HG02870 (cell line): ENCODE results near the gene NRG2.

Experiments used
- ATAC-seq: cut with Tn5 transposase; IDR thresholded peaks from one replicate; pipeline ENCODE4 v1.9.1; 2021; ENCODE audit warnings: mild to moderate bottlenecking, moderate library complexity; ENCODE audit not compliant: unreplicated experiment

The NRG2 gene

GRCh38 chr5:140013536-140013935, 29.6 kb downstream of the NRG2 start:
- ATAC-seq: no peak

DNA sequence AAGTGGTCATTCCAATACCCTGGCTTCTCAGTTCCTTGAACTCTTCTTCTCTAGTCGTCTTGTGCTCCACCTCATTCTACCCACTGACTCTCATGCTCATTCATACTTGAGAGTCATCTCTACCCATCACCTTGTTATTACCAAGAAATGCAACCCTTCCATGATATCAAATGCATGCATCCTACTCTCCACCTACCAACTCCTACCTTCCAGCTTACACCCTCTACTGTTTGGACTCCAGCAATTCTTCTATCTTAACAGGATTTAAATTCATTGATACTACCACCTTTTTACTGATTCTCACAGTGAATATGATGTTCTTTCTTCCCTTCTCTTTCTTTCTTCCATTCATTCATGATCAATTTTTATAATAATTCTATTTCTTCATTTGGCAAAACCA, 30.7 kb downstream of the NRG2 start:
- ATAC-seq: no peak

- peak; percentile 90 for ATAC-seq
These were observed 31.7 kb downstream of the NRG2 start for GRCh38 chr5:140011297-140011802.

GRCh38 chr5:140010798-140011197, 32.3 kb downstream of the NRG2 start:
- ATAC-seq: no peak

GRCh38 chr5:140007311-140007710, 35.8 kb downstream of the NRG2 start:
- ATAC-seq: no peak

DNA sequence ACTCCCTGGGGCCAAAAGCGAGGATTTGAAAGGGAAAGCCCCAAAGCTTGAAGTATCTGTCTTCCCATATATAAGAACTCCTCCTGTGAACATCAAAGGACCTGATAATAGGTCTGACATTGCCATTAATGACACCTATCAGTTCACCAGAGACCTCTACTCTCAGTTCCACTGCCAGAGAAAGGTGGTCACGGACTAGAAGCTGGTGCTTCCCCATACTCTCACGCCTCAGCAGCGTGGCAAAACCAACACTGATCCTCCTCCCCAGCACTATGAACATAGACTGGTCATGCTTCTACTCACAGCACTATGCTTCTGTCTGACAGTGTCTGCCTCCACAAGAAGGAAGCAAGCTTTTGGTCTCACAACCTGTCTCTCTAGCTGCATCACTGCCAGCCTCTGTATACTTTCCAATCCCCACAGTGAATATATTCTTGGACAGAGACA, 37.9 kb downstream of the NRG2 start:
- peak; percentile 97 for ATAC-seq

GRCh38 chr5:140004174-140004573, 38.9 kb downstream of the NRG2 start:
- no peak for ATAC-seq

DNA sequence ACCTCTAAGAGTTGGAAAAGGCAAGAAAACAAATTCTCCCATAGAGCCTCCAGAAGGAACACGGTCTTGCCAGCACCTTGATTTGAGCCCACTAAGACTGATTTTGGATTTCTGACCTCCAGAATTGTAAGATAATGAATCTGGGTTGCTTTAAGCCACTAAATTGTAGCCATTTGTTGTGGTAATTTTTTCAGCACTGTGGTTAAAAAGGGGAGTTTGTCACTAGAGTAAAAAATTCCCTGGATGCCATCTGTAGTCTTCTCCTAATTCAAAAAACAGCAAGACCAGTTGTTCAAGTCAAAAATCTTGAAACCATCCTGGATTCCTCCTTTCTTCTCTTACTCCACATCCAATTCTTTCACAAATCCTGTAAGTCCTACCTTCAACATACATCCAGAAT, 39.6 kb downstream of the NRG2 start:
- ATAC-seq: no peak

DNA sequence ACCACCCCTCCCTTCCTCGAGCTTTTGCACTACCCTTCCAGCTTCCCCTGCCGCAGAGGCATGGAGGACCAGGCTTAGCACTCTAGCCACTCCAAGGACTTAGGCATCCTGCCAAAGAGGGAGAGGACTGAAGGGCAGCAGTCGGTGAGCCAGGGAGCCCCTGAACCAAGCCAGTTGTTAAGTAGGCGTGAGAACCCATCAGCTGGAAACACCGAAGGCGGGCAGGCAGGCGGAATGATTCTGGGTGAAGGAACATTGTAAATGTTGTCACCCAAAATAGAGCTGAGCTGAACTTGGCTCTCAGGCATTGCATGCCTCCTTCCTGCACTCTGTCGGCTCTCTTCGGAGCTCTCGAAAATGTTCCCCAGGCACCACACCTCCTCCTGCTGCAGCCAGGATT, 42.8 kb downstream of the NRG2 start:
- ATAC-seq: no peak

DNA sequence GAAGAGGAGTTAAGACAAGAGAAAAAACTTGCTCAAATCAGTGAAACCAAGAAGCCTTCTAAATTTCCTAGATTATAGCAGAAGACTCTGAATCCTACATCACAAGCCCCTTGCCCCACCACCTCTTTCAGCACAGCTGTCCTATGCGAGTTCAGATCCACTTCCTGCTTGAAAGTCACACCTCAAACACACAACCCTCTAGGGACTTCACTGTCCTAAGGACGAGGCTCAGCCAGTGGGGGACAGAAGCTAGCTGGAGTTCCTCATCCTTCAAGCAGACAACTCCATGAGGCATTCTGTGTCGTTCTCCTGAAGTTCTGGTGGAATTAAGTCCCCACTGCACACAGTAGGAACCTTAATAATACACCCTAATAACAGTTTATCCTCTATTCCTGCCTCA, 44.3 kb downstream of the NRG2 start:
- no peak for ATAC-seq

GRCh38 chr5:139997276-139997675, 45.8 kb downstream of the NRG2 start:
- no peak for ATAC-seq

DNA sequence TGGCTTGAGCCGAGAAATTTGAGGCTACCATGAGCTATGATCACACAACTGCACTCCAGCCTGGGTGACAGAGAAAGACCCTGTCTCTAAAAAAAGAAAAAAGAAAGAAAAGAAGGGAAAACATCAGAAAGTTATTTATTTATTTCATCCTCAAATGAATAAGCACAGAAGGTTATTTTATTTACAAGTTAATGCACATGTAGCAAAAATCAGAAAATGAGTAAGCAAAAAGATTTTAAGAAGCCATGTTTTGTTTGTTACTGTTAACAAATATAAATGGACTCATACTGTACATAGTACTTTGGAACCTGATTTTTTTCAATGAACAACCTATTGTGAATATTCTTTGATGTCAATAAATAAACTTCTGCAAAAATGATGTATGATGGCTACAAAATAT, 47.2 kb downstream of the NRG2 start:
- ATAC-seq: no peak

DNA sequence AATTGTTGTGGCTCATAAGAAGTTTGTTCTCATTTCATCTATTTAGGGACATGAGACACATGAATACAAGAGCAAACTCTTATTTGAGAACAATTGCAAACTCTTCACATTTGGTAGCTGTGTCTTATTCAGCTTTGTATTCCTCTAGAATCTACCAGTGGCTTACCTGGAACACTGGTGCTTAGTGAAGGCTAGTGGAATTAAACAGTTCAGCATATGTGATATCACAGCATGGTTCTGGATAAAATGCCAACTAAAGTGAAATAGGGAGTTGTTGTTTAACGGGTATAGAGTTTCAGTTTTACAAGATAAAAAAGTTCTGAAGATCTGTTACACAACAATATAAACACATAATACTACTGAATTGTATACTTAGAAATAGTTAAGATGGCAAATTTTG, 48.9 kb downstream of the NRG2 start:
- ATAC-seq: no peak

DNA sequence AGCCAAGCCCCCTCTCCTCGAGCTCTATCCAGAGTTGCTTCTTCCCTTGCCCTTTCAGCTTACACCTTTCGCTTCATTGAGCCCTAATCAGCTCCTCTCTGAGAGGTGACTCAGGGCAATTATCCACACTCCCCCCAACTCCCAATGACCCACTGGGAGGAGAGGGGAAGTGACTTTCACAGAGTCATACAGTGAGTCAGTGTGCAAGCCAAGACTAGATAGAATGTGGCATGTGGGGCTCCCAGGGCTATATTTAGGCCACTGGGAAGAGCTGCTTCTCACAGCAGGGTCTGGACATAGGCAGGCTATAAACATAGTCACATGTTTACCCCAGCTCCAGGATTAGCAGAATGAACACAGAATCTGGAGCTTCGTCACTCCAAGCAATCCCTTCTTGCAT, 57.4 kb downstream of the NRG2 start:
- ATAC-seq: peak; percentile 52

- ATAC-seq: peak; percentile 33
These were observed 57.8 kb downstream of the NRG2 start for GRCh38 chr5:139985290-139985689.

DNA sequence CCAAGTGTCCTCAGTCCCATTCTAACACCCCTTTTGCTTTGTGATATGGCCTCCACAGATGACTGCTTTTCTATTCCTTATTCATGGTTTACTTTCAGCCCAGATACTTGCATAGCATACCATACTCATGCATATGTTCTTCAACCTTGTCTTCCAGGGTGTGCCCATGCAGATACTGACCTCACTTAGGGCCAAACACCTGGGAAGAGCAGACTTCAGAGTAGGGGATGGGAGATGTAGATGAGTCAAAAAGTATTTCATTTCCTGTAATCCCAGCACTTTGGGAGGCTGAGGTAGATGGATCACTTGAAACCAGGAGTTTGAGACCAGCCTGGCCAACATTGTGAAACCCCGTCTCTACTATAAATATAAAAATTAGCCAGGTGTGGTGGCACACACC, 58.3 kb downstream of the NRG2 start:
- no peak for ATAC-seq

GRCh38 chr5:139982975-139983240, 60.2 kb downstream of the NRG2 start:
- no peak for ATAC-seq

DNA sequence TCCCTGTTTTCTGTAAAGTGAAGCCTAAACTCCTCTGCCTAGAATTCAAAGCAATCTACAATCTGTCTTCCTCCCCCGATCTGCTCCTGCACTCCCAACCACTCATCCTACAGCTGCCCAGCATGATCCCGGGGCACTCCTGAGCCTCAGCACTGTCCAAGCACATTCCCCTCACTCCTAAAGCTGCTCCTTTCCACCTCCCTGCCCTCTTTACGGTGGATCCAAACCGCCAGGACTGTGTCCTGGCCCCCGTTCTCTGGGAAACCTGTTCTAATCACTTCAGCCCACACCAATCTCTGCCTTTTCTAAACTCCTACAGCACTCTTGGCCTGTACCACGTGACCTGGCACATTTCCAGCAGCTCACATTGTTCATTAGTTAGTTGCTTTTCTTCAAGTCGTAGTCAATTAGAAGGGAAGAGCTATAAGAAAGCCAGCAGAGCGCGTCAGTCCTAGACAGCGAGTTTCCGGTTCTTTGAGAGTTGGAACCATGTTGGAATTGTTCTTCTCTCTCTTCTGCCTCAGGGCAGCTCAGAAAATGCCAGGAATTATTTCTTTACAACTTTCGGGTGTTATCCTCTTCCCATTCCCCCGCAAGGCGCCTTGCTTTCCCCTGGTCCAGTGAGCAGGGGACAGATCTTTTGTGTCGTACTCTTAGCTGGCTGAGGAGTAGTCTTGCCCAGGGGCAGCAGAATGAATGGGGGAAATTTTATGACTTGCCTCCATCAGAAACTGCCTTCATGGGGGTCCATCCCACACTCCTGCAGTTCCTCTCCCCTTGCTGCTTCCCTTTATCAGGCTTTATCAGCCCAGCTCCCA, 60.7 kb downstream of the NRG2 start:
- ATAC-seq: no peak

DNA sequence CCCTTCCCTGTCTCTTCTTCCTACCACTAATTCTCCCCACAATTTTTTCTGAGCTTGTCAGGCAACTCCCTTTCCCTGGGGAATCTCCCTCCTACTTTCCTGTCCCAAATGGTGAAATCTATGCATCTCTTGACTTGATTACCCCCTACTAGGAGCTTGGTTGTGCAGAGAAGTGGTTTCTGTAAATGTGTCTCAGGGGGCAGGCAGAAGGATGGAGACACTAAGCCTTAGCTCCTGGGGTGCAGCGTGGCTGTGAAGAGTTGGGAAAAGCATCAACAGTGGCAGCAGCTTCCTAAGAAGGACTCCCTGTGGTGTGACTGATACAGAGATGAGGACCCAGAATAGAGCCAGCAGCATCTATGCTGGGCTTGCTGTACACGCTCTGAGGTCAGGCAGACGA, 62.3 kb downstream of the NRG2 start:
- no peak for ATAC-seq

GRCh38 chr5:139979943-139980342, 63.2 kb downstream of the NRG2 start:
- ATAC-seq: no peak

DNA sequence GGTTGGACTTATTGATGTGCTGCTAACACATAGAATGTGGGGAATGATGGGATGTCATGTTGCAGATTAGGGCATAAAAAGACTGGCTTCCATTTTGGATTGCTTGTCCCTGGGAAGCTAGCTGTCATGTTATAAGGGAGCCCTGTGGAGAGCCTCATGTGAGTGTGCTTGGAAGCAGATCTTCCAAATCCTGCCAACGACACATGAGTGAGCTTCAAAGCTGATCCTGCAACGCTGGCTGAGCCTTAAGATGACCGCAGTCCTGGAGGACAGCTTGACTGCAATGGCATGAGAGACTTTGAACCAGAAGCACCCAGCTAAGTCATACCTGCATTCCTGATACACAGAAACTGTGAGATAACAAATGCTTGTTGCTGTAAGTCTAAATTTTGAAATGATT, 63.6 kb downstream of the NRG2 start:
- ATAC-seq: no peak

DNA sequence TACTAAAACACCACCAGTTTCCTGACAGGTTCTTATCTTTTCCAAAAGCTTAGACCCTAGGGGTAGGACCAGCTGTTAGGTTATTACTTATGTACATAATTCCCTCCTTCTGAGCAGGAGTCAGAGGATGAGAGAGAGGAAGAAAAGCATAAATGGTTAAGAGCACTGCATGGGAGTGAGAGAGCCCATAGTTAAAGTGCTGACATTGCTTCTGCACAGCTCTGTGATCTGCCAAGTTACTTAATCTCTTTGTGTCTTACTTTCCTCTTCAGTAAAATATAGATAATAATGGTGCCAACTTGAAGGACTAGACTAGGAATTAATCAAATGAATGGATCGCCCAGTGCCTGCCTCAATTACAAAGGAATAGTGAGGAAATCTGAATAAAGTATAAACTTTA, 66.4 kb downstream of the NRG2 start:
- ATAC-seq: no peak

DNA sequence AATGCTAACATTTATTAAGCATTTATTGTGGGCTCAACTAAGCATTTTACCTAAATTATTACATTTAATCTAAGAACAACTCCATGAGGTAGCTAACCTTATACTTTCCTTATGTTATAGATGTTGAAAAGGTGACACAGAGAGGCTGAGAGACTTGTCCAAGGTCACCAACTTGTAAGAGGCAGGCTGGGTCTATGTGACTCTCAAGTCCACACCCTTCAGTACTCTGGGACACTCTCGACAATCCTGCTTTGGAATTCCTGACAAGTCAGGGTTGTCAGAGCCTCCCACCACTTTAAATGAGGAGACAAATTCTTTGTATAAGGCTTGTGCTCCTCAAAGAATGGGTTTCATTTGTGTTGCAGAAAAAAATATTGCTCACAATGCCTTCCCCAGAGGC, 67.2 kb downstream of the NRG2 start:
- no peak for ATAC-seq
